Measurements from ENCODE around the gene CCT5.
"Not testable (repeated sequence)": the region's sequence is repeated elsewhere in the genome, so short reads cannot be mapped to it uniquely, and the experiment has no call there.

The CCT5 gene

GRCh38 chr5:10247217-10247616 is 2.9 kb upstream of the CCT5 start:
- DNase-seq, result not testable (repeated sequence)

GRCh38 chr5:10248378-10249260 is 1.5 kb upstream of the CCT5 start:
- no peak for DNase-seq

- no peak for DNase-seq
These were observed 761 bp downstream of the CCT5 start for GRCh38 chr5:10250806-10251276.

GRCh38 chr5:10251405-10251804 is 1.3 kb downstream of the CCT5 start:
- no peak for DNase-seq

GRCh38 chr5:10253390-10253789 is 3.3 kb downstream of the CCT5 start:
- no peak for DNase-seq

- no peak for DNase-seq
These were observed 4.6 kb downstream of the CCT5 start for GRCh38 chr5:10254686-10255085.

- no peak for DNase-seq
These were observed 7.8 kb downstream of the CCT5 start for GRCh38 chr5:10257870-10258269.

GRCh38 chr5:10259899-10260298 is 9.8 kb downstream of the CCT5 start:
- DNase-seq, result no peak

GRCh38 chr5:10261065-10261464 is 11.0 kb downstream of the CCT5 start:
- no peak for DNase-seq

GRCh38 chr5:10262121-10262774 is 12.2 kb downstream of the CCT5 start:
- no peak for DNase-seq

GRCh38 chr5:10262995-10263394 is 12.9 kb downstream of the CCT5 start:
- no peak for DNase-seq

GRCh38 chr5:10264604-10265003 is 14.5 kb downstream of the CCT5 start:
- DNase-seq, result no peak

- no peak for DNase-seq
These were observed 15.4 kb downstream of the CCT5 start for GRCh38 chr5:10265245-10266109.

- DNase-seq, result no peak
These were observed 16.1 kb downstream of the CCT5 start for GRCh38 chr5:10266137-10266536.

GRCh38 chr5:10266839-10267238 is 16.8 kb downstream of the CCT5 start:
- DNase-seq, result no peak

- no peak for DNase-seq
These were observed 18.0 kb downstream of the CCT5 start for GRCh38 chr5:10268100-10268499.

GRCh38 chr5:10272053-10272874 is 22.2 kb downstream of the CCT5 start:
- DNase-seq, result no peak

- not testable (repeated sequence) for DNase-seq
These were observed 22.8 kb downstream of the CCT5 start for GRCh38 chr5:10272875-10273209.

- no peak for DNase-seq
These were observed 25.4 kb downstream of the CCT5 start for GRCh38 chr5:10275460-10275859.

GRCh38 chr5:10275991-10276390 is 25.9 kb downstream of the CCT5 start:
- no peak for DNase-seq

GRCh38 chr5:10276691-10277090 is 26.6 kb downstream of the CCT5 start:
- DNase-seq, result no peak

Measured in activated naive CD4-positive, alpha-beta T cell (primary cell).